ENCODE results near the gene ADSS1. TPM values are rescaled to one million over a fixed set of nuclear protein-coding genes. Genes with fewer than 3 reads are reported as not detected.

The ADSS1 gene
- total RNA-seq, 4 donors from 2014 or later: 5.1 to 32.2 (median 8.8) TPM

- WGBS, 2 donors (ENCODE audit: low coverage in 1 of 2): 70 to 83% methylated on average over 2 to 5 of the region's 18 CpGs
- H3K36me3 ChIP-seq: peaks cover 0 to 36% of the 10 kb centered on the region in 2 donors
- H3K27ac ChIP-seq: peak overlapping the region in 3 of 4 donors; percentile 0 to 78 (median 59)
- H3K4me1 ChIP-seq: peaks cover 0 to 63% (median 11%) of the 10 kb centered on the region in 3 donors
- no peak overlapping the region for H3K4me3 ChIP-seq
- ATAC-seq: no peak
- H3K27me3 ChIP-seq: no peaks in the 10 kb centered on the region
- TF ChIP-seq POLR2A (IDR thresholded peaks at IDR 0.05) (no peak), EP300 (IDR thresholded peaks at IDR 0.05) (no peak), POLR2AphosphoS5 (IDR thresholded peaks at IDR 0.05) (no peak), CTCF (IDR thresholded peaks at IDR 0.05) (no peak)
- no peaks in the 10 kb centered on the region for H3K9me3 ChIP-seq
Observed at GRCh38 chr14:104721505-104722431, 2.3 kb upstream of the ADSS1 start.

- Histone ChIP-seq H3K4me1 (peaks cover 0 to 51% (median 11%) of the 10 kb centered on the region in 3 donors), H3K4me3 (peak overlapping the region in 1 of 2 donors; percentile 77), H3K9me3 (no peaks in the 10 kb centered on the region), H3K27ac (peak overlapping the region in 3 of 4 donors; percentile 49 to 78 (median 77)), H3K27me3 (no peaks in the 10 kb centered on the region), H3K36me3 (peaks cover 0 to 22% of the 10 kb centered on the region in 2 donors)
- no CpG with 5 or more reads among the region's 26 CpGs for WGBS, 2 donors (ENCODE audit: low coverage in 1 of 2)
- TF ChIP-seq CTCF (IDR thresholded peaks at IDR 0.05) (no peak), POLR2AphosphoS5 (IDR thresholded peaks at IDR 0.05) (no peak), EP300 (IDR thresholded peaks at IDR 0.05) (no peak), POLR2A (IDR thresholded peaks at IDR 0.05) (no peak)
- ATAC-seq: no peak
Observed at GRCh38 chr14:104722938-104723650, 935 bp upstream of the ADSS1 start.

GRCh38 chr14:104724407-104724980 is 465 bp downstream of the ADSS1 start:
- H3K9me3 ChIP-seq: no peaks in the 10 kb centered on the region
- no peaks in the 10 kb centered on the region for H3K27me3 ChIP-seq
- peaks cover 0 to 9% of the 10 kb centered on the region in 2 donors for H3K36me3 ChIP-seq
- WGBS, 2 donors (ENCODE audit: low coverage in 1 of 2): no CpG with 5 or more reads among the region's 27 CpGs
- H3K27ac ChIP-seq: peak overlapping the region in 3 of 4 donors; percentile 49 to 78 (median 77)
- TF ChIP-seq POLR2A (IDR thresholded peaks at IDR 0.05) (no peak), EP300 (IDR thresholded peaks at IDR 0.05) (no peak), CTCF (IDR thresholded peaks at IDR 0.05) (no peak), POLR2AphosphoS5 (IDR thresholded peaks at IDR 0.05) (no peak)
- H3K4me1 ChIP-seq: peaks cover 0 to 50% (median 11%) of the 10 kb centered on the region in 3 donors
- peak overlapping the region; percentile 39 to 77 for H3K4me3 ChIP-seq
- ATAC-seq: peak; percentile 17

- Histone ChIP-seq H3K36me3 (peaks cover 0 to 3% of the 10 kb centered on the region in 2 donors), H3K4me3 (peak overlapping the region; percentile 39 to 77), H3K27me3 (no peaks in the 10 kb centered on the region), H3K9me3 (no peaks in the 10 kb centered on the region), H3K27ac (peak overlapping the region in 3 of 4 donors; percentile 31 to 78 (median 77)), H3K4me1 (peaks cover 0 to 50% (median 11%) of the 10 kb centered on the region in 3 donors)
- 18 to 34% methylated on average over 2 to 5 of the region's 24 CpGs for WGBS, 2 donors (ENCODE audit: low coverage in 1 of 2)
- ATAC-seq: peak; percentile 22
- TF ChIP-seq POLR2AphosphoS5 (IDR thresholded peaks at IDR 0.05): no peak
- peak in 3 of 4 experiments; percentile 17 to 30 (median 26) for TF ChIP-seq CTCF (IDR thresholded peaks at IDR 0.05)
Observed at GRCh38 chr14:104724981-104725771, 1.1 kb downstream of the ADSS1 start.
